Measurements from ENCODE around the gene CERS5. TPM values are rescaled to one million over a fixed set of nuclear protein-coding genes. Genes with fewer than 3 reads are reported as not detected.
A peak's percentile ranks its signal among the peaks of the same experiment; 100 is the strongest.
"Not testable (repeated sequence)": the region's sequence is repeated elsewhere in the genome, so short reads cannot be mapped to it uniquely, and the experiment has no call there.

Gene CERS5
- polyA plus RNA-seq, 1 donor (not counting 4 experiments of a cell fraction or from before 2014, with no cell fraction given) = 72.3 TPM

- Histone ChIP-seq H3K9me1 (ENCODE audit: control insufficient read depth, extremely low read depth, insufficient read depth, low read length) (no peaks in the 10 kb centered on the region), H3K36me3 (ENCODE audit: control insufficient read depth in 2 of 2, extremely low read depth in 1 of 2, insufficient read depth in 2 of 2, low read length in 2 of 2) (peaks cover 12 to 28% of the 10 kb centered on the region in 2 experiments), H3K4me3 (ENCODE audit: control insufficient read depth in 2 of 3, extremely low read depth in 1 of 3, insufficient read depth in 2 of 3, low read depth in 1 of 3, low read length in 3 of 3) (peak overlapping the region; percentile 59 to 68 (median 68)), H4K20me1 (ENCODE audit: control insufficient read depth, extremely low read depth, insufficient read depth, low read length) (no peaks in the 10 kb centered on the region), H3K27me3 (ENCODE audit: control insufficient read depth, extremely low read depth, insufficient read depth, low read length) (no peaks in the 10 kb centered on the region), H3K9ac (ENCODE audit: control insufficient read depth, extremely low read depth, insufficient read depth, low read length) (peak overlapping the region; percentile 38), H3K27ac (ENCODE audit: control insufficient read depth, insufficient read depth, low read length) (peak overlapping the region; percentile 40), H3K79me2 (ENCODE audit: control insufficient read depth, insufficient read depth, low read length) (peaks cover 13% of the 10 kb centered on the region), H3K4me2 (ENCODE audit: control insufficient read depth, extremely low read depth, insufficient read depth, low read depth, low read length) (peak overlapping the region; percentile 97), H3K4me1 (ENCODE audit: control insufficient read depth, extremely low read depth, insufficient read depth, low read length) (peaks cover 31% of the 10 kb centered on the region), H3K9me3 (ENCODE audit: control insufficient read depth, low read depth, low read length) (no peaks in the 10 kb centered on the region), H2AFZ (ENCODE audit: control insufficient read depth, low read length) (no peak overlapping the region)
- TF ChIP-seq EZH2 (IDR thresholded peaks at IDR 0.05; ENCODE audit: low read length) = no peak
- TF ChIP-seq, protein P1, sequence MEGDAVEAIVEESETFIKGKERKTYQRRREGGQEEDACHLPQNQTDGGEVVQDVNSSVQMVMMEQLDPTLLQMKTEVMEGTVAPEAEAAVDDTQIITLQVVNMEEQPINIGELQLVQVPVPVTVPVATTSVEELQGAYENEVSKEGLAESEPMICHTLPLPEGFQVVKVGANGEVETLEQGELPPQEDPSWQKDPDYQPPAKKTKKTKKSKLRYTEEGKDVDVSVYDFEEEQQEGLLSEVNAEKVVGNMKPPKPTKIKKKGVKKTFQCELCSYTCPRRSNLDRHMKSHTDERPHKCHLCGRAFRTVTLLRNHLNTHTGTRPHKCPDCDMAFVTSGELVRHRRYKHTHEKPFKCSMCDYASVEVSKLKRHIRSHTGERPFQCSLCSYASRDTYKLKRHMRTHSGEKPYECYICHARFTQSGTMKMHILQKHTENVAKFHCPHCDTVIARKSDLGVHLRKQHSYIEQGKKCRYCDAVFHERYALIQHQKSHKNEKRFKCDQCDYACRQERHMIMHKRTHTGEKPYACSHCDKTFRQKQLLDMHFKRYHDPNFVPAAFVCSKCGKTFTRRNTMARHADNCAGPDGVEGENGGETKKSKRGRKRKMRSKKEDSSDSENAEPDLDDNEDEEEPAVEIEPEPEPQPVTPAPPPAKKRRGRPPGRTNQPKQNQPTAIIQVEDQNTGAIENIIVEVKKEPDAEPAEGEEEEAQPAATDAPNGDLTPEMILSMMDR (optimal IDR thresholded peaks at IDR 0.05 in 1 of 3, IDR thresholded peaks at IDR 0.05 in 1 of 3, conservative IDR thresholded peaks at IDR 0.05 in 1 of 3; ENCODE audit: extremely low read depth in 1 of 3, insufficient read depth in 2 of 3, low read length in 3 of 3) = no peak
- no peak for FAIRE-seq
- dilution Hi-C loops (cut with MboI; ENCODE audit: extremely low pct_ligation_motif_present, low sequenced_read_pairs) = no loop called here
- DNase-seq (ENCODE audit: low read depth, low spot score) = no peak
Observed at GRCh38 chr12:50085615-50086072, 81.5 kb downstream of the CERS5 start.

DNA sequence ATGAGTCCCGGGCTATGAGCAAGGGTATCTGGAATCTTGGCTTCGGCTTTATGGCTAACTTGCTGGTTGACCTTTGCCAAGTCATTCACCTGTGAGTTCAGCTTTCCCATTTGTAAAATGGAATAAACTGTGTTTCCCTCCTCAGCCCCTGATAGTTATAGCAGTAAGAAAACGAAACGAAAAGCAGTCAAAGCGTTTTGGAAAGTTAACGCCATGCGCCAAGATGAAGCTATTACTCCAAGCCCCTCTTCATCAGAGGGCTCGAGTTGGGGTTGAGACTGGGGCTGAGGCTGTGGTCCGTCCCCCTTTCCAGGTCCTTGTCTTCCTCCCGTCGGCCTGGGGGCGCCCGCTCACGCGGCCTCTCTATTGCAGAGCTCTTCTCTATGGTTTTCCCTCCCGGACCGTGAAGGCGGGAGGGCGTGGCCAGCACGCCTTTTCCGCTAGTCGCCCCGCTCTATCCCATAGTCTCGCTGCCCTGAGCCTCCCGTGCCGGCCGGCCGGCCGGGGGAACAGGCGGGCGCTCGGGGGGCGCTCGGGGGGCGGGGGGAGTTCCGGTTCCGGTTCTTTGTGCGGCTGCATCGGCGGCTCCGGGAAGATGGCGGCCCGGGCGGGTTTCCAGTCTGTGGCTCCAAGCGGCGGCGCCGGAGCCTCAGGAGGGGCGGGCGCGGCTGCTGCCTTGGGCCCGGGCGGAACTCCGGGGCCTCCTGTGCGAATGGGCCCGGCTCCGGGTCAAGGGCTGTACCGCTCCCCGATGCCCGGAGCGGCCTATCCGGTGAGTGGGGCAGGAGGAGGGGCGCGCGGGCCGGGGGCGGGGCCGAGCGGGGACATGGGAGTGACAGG lies 82.2 kb downstream of the CERS5 start, which contains the start of gene SMARCD1:
Gene SMARCD1, plus strand, starts transcription at position 568 of the 840 bp plus-strand sequence. Its CDS starts 28 bp downstream, at position 596.
- DNase-seq (ENCODE audit: low read depth, low spot score) (no peak), FAIRE-seq (peak; percentile 77)
- H4K20me1 ChIP-seq (ENCODE audit: control insufficient read depth, extremely low read depth, insufficient read depth, low read length) = no peaks in the 10 kb centered on the region
- peak within 1 kb of the TSS; percentile 72 for H3K9ac ChIP-seq (ENCODE audit: control insufficient read depth, extremely low read depth, insufficient read depth, low read length)
- peak within 1 kb of the TSS; percentile 77 for H3K27ac ChIP-seq (ENCODE audit: control insufficient read depth, insufficient read depth, low read length)
- H2AFZ ChIP-seq (ENCODE audit: control insufficient read depth, low read length) = peak within 1 kb of the TSS; percentile 21
- dilution Hi-C loops (cut with MboI; ENCODE audit: extremely low pct_ligation_motif_present, low sequenced_read_pairs) = no loop called here
- H3K79me2 ChIP-seq (ENCODE audit: control insufficient read depth, insufficient read depth, low read length) = peaks cover 9% of the 10 kb centered on the region
- no peaks in the 10 kb centered on the region for H3K9me1 ChIP-seq (ENCODE audit: control insufficient read depth, extremely low read depth, insufficient read depth, low read length)
- peak within 1 kb of the TSS; percentile 97 for H3K4me2 ChIP-seq (ENCODE audit: control insufficient read depth, extremely low read depth, insufficient read depth, low read depth, low read length)
- H3K4me3 ChIP-seq (ENCODE audit: control insufficient read depth in 2 of 3, extremely low read depth in 1 of 3, insufficient read depth in 2 of 3, low read depth in 1 of 3, low read length in 3 of 3) = peak within 1 kb of the TSS; percentile 59 to 88 (median 68)
- no peaks in the 10 kb centered on the region for H3K9me3 ChIP-seq (ENCODE audit: control insufficient read depth, low read depth, low read length)
- H3K4me1 ChIP-seq (ENCODE audit: control insufficient read depth, extremely low read depth, insufficient read depth, low read length) = peaks cover 31% of the 10 kb centered on the region
- peaks cover 8 to 23% of the 10 kb centered on the region in 2 experiments for H3K36me3 ChIP-seq (ENCODE audit: control insufficient read depth in 2 of 2, extremely low read depth in 1 of 2, insufficient read depth in 2 of 2, low read length in 2 of 2)
- H3K27me3 ChIP-seq (ENCODE audit: control insufficient read depth, extremely low read depth, insufficient read depth, low read length) = no peaks in the 10 kb centered on the region
- TF ChIP-seq, protein P1 (optimal IDR thresholded peaks at IDR 0.05 in 1 of 3, IDR thresholded peaks at IDR 0.05 in 1 of 3, conservative IDR thresholded peaks at IDR 0.05 in 1 of 3; ENCODE audit: extremely low read depth in 1 of 3, insufficient read depth in 2 of 3, low read length in 3 of 3) = peak; percentile 49 to 70 (median 64)
- TF ChIP-seq EZH2 (IDR thresholded peaks at IDR 0.05; ENCODE audit: low read length) = no peak

DNA sequence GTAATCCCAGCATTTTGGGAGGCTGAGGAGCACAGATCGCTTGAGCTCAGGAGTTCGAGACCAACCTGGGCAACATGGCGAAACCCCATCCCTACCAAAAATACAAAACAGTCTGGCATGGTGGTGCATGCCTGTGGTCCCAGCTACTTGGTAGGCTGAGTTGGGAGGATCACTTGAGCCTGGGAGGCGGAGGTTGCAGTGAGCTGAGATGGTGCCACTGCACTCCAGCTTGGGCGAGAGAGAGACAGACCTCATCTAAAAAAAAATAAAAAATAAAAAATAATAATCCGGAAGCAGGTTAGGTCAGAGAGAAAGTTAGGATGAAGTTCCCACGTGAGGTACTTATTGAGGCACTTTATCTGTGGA lies 82.8 kb downstream of the CERS5 start:
- H3K27me3 ChIP-seq (ENCODE audit: control insufficient read depth, extremely low read depth, insufficient read depth, low read length); FAIRE-seq: not testable (repeated sequence)

More for the DNA sequence above, 82.8 kb downstream of the CERS5 start:
- Histone ChIP-seq H3K36me3 (ENCODE audit: control insufficient read depth in 2 of 2, extremely low read depth in 1 of 2, insufficient read depth in 2 of 2, low read length in 2 of 2) (peaks cover 6 to 18% of the 10 kb centered on the region in 2 experiments), H3K27ac (ENCODE audit: control insufficient read depth, insufficient read depth, low read length) (peak overlapping the region; percentile 77), H3K4me2 (ENCODE audit: control insufficient read depth, extremely low read depth, insufficient read depth, low read depth, low read length) (peak overlapping the region; percentile 92), H2AFZ (ENCODE audit: control insufficient read depth, low read length) (peak overlapping the region; percentile 21), H3K4me1 (ENCODE audit: control insufficient read depth, extremely low read depth, insufficient read depth, low read length) (peaks cover 31% of the 10 kb centered on the region), H3K9ac (ENCODE audit: control insufficient read depth, extremely low read depth, insufficient read depth, low read length) (peak overlapping the region; percentile 72), H3K4me3 (ENCODE audit: control insufficient read depth in 2 of 3, extremely low read depth in 1 of 3, insufficient read depth in 2 of 3, low read depth in 1 of 3, low read length in 3 of 3) (peak overlapping the region; percentile 59 to 88 (median 68))
- H3K9me3 ChIP-seq (ENCODE audit: control insufficient read depth, low read depth, low read length); H3K9me1 ChIP-seq (ENCODE audit: control insufficient read depth, extremely low read depth, insufficient read depth, low read length); dilution Hi-C loops (cut with MboI; ENCODE audit: extremely low pct_ligation_motif_present, low sequenced_read_pairs); DNase-seq (ENCODE audit: low read depth, low spot score); H4K20me1 ChIP-seq (ENCODE audit: control insufficient read depth, extremely low read depth, insufficient read depth, low read length); H3K79me2 ChIP-seq (ENCODE audit: control insufficient read depth, insufficient read depth, low read length): not testable (repeated sequence)

Measured in keratinocyte (primary cell).